H54 (cell line): Measurements from ENCODE around the gene SLC4A11.

Experiments
- DNase-seq: peaks from one replicate; pipeline ENCODE4 v3.0.0; 2011; ENCODE audit warnings: low spot score, mixed read lengths; ENCODE audit not compliant: insufficient read length
- FAIRE-seq: peaks from 3 replicates; lab custom pipeline; 2011; peaks lifted over from hg19 to GRCh38; lab: Jason Lieb, UNC
- POLR2A ChIP-seq: IDR thresholded peaks from 2 replicates; pipeline ENCODE4 v1.6.1; 2011; ENCODE audit warnings: low read depth, mild to moderate bottlenecking, low read length

Gene SLC4A11

DNA sequence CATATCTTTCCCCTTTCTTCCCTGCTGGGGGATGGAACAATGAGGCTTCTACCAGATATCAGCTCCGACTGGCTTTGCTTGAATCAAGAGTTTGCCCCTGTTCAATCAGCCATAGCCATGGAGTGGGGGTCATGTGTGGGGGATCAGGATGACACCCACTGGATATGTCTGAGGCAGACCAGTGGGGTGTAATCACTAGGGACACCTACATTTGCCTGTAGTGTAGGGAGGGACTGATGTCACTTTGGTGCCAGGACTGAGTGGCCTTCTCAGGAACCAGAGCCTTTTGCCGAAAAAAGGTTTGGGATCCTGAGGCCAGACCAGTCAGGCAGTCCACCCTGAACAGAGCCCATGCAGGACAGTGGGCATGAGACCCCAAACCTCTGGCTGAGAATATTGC is 28.6 kb downstream of the SLC4A11 start:
- FAIRE-seq, result no peak
- TF ChIP-seq POLR2A, result no peak
- DNase-seq, result no peak

DNA sequence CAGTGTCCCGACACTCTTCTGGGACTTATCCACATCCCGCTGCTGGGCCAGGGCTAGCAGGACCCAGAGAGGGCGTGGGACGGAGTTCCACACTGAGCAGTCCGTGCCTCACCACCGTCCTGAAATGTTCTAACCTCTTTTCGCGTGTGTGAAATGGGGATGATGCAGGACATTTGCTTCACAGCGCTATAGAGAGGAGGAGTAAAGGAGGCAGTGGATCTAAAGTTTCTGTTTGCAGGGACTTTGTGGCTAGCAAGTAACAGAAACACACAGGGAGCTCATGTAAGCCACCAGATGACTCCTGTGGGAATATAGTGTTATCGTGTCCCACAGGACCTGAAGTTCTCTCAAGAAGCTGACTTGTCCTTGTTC is 29.1 kb downstream of the SLC4A11 start:
- TF ChIP-seq POLR2A, result no peak
- no peak for FAIRE-seq
- DNase-seq, result no peak

DNA sequence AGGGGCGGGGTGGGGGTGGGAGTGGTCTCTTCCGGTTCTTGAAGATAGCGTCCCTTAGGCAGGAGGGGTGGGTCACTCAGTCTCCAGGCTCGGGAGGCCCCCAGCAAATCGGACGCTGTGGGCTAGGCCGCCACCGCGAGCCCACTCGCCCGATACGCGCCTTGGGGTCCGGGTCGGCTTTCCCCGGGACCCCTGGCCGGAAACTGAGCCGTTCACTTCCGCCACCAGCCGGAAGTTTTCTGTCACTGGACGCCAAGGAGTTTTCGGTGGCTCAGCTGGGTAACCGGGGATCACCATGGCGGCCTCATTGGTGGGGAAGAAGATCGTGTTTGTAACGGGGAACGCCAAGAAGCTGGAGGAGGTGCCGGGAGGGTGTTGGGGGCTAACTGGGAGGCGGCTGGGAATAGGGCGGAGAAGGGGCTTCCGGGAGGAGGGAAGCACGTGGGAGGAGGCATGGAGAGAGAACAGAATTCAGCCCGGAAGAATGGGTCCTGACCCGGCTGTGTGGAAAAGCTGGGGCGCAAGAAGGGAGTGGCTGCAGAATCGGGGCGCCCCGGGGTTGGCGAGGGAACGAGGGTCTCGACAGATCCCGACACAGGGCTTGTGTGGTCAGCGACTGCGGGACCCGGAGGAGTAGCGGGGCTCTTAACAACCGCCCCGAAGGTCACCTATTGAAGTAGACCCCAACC is 29.6 kb downstream of the SLC4A11 start, which contains the start of gene ITPA:
Gene ITPA (plus strand): TSS at position 242 of the 689 bp plus-strand sequence. CDS start 54 bp downstream, at position 296.
- TF ChIP-seq POLR2A, result peak; percentile 62
- peak; percentile 68 for DNase-seq
- no peak for FAIRE-seq

DNA sequence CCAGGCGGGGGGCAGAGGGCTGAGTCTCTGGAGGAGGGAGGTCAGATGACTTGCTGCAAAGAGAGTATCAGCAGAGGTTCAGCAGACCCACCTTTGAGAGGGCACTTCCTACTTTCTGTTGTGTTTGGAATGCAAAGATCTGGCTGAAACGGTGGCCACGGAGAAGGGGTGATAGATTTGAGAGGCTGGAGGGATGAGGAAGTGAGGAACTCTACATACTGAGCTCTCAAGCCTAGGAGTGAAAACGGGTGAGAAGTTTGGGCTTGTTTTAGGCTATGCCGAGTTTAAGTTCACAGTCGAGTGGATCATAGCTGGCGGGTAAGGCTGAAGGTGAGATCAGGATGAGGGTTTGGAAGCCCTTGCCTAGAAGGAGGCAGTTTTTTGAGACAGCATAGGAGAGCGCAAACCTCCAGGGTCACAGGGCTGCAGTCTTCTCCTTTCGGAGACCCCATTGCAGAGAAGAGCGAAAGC is 30.2 kb downstream of the SLC4A11 start:
- DNase-seq (no peak), FAIRE-seq (no peak)
- 0 out of 2 replicates have a peak, but pooled peaks have one; percentile 19 for TF ChIP-seq POLR2A

DNA sequence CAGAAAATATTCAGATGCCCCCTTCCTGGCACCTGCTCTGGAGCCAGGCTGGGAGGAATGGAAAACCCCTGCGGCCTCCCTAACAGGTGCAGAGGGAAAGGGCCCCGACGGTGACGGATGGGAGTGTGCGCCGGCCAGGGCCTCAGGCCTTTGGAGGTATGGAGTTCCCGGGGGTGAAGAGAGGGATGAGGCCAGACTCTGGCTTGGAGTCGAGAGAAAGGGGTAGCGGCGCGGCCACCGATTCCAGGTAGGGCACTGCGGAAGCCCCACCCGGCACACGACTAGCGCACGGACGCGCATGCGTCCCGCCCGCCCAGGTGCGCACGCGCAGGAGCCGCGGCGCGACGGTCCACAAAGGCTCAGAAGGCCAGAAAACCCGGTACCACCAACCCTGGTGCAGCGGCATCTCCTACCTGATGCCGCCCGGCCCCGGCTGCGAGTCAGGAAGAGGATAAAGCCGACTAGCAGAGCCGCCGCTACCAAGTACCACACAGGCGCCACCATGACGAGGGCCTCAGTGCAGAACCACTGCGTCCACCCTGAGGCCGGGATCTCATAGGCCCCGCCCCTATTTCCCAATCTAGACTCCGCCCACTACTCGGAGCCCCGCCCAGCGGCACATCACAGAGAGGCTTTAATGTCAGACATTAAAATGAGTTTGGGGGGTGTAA is 34.7 kb downstream of the SLC4A11 start, which contains the start of gene DDRGK1:
Gene DDRGK1 (minus strand): TSS at position 559 of the 671 bp plus-strand sequence. CDS start 55 bp downstream, at position 504.
- TF ChIP-seq POLR2A, result peak; percentile 63; the same call in 1 of the 2 replicates
- peak; percentile 94 for DNase-seq
- no peak for FAIRE-seq

DNA sequence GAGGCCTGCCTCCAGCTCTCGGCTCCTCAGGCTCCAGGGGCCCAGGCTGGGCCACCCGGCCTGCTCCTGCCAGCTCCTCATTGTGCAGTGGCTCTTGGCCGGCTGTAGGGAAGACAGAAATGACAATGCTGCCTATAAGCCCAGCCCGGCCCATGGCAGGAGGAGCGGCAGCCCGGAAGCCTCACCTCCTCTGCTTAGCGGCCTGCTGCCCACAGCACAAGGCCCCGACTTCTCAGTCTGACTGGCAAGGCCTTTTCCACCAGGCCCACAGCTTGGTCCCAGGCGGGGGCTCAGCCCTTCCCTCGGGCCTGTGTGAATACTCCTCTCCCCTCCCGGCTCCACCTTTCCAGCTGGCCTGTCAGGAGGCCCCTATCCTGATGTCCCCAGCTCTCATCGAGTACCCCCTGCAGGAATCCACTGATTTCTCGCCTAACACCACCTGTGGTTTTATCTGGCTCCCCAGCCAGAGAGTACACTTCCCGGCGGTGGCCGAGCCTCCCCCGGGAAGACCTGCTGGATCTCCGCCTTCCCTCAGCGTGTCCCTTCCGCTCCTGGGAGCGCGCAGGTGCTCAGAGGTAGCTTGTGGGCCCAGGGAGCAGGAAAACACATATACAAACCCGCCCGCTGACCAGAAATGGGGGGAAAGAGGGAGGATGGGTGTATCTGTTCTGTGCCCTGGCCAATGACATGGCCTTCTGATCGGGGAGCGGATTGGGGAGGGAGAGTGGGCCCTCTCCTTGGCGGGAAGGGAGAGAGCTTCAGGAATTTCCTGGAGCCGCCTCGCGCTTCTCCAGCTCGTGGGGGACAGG is 35.5 kb downstream of the SLC4A11 start:
- no peak for FAIRE-seq
- TF ChIP-seq POLR2A, result no peak
- peak; percentile 52 for DNase-seq

DNA sequence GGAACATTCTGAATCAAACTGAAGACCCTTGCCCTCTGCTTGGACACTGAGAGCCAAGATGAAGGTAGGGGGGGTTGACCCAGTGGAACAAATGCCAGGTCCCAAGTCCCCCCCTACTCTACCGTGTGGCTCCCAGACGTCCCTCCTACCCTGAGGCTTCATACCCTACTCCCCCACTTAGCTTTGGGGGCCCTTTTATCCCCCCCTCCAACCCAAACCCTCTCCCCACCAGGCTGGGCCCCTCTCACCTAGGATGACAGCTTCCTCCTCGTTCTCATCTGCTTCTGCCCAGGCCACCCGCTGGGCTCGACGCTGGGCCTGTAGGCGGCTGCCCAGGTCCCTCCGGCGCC is 36.0 kb downstream of the SLC4A11 start:
- TF ChIP-seq POLR2A, result no peak
- DNase-seq, result no peak
- no peak for FAIRE-seq

DNA sequence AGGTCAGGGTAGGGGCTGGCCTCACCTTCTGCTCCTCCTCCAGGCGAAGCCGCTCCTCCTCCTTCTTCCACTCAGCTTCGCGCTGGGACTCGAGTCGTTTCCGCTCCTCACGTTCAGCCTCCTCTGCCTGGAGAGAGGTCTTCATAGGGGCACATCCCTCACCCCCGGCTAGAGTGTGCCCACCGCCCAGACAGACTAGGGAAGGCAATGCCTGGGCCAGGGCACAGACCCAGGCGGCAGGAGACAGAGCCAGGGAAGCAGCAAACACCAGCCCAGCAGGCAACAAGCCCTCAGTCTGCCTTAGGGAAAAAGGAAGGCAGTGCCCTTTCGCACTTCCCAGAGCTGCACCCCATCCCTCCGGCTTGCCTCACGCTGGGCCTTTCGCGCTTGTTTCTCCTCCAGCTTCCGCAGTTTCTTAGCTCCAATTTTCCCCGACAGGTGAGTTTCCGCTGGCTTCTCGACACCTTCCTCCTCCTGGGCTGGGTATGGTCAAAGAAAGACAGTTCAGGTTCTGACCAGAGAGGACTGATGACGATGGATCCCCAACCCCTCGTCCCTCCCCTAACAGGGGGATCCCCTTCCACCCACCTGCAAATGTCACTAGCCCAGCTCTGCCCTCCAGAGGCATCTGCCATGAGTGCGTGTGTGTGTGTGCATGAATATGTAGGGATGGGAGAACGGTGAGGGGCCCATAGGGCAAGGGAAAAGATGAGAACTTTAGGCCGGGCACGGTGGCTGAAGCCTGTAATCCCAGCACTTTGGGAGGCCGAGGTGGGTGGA is 38.8 kb downstream of the SLC4A11 start:
- FAIRE-seq, result no peak
- no peak for TF ChIP-seq POLR2A
- no peak for DNase-seq

DNA sequence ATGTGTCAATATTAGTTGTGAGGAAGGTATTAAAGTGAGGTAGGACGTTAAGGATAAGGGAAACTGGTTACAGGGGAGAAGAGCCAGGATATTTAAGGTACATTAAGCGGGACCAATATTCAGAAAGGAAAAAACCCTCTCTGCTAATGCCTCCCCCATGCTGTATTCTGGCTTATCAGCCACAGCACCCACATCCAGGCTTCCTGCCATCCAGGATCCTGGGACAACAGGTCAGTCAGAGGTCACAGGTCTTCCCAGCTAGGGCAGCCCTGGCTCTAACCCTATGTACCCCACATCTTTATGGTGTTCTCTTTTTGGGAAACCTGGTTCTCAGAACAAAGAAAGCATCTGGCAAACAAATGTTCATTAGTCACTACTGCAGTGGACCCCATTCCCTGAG is 39.8 kb downstream of the SLC4A11 start:
- FAIRE-seq (no peak), DNase-seq (no peak)
- no peak for TF ChIP-seq POLR2A

DNA sequence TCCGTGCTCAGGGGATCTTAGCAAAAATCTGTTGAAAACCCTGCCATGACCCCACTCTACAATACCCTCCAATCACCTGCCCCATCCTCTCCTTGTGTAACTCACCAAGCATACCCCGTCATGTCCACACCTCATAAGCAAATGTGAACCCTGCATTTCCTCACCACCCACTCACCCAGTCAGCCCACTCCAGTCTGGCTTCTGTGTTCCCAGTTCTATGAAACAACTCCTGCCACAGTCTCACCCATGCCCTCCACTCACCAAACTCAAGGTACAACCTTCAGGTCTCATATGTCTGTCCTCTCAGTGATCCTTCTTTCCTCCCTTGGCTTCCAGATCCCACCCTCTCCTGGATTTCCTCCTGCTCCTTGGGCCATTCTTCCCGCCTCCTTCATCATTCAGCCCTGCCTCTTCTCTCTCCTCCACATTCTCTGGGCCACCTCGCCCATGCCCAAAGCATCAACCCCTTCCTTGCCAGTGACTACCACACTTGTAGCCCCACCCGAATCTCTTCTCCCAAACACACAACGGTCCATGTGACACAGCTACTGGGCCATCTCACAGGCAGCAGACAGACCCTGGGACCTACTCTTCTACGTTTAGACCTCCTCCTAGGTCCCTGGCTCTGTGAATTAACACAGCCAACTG is 43.3 kb downstream of the SLC4A11 start:
- FAIRE-seq (no peak), DNase-seq (no peak)

DNA sequence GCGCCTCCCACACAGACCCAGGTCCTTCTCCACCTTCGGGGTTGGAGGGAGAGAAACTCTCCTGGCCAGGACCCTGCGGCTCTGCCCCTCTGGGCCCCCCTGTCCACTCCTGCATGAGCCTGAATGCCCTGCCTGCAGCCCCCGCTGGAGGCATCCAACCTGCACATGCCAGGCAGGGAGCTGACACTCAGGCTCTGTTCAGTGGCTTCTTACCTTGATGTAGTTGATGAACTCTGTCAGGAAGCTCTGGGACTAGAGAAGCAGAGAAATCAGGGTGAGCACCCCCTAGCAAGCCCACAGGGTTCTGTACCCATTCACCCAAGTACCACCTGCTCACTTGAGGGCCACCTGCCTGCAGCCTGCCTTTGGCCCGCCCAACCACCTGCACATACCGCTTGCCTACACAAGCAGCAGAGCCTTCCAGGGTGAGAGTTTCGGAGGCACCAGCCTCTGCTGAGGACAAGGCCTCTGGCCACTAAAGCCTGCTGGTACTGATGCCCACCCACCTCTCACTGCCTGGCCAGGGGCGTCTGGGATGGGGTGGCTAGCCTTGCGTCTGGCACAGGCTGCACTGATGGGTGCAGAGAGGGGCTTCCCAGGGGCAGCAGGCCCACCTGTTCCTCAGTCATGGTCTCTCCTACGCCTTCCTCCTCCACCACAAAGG is 44.2 kb downstream of the SLC4A11 start:
- TF ChIP-seq POLR2A, result no peak
- DNase-seq (no peak), FAIRE-seq (no peak)

More for the DNA sequence above, 43.3 kb downstream of the SLC4A11 start:
- TF ChIP-seq POLR2A, result no peak
